Osteoblast (primary cell): ENCODE measurements around the gene HRH2. TPM values are rescaled to one million over a fixed set of nuclear protein-coding genes. Genes with fewer than 3 reads are reported as not detected.

Source experiments
- DNase-seq: peaks from one replicate; pipeline ENCODE4 v3.0.0; 2011; ENCODE audit warnings: low spot score, mixed read lengths; ENCODE audit not compliant: insufficient read length; ENCODE audit errors: missing footprints
- H2AFZ ChIP-seq: 2 replicates; pipeline ENCODE4 v1.6.0; 2011; ENCODE audit warnings: mild to moderate bottlenecking, low read length
- H3K27ac ChIP-seq: 2 replicates; pipeline ENCODE4 v1.5.1; 2011; ENCODE audit warnings: mild to moderate bottlenecking, low read depth, low read length, moderate library complexity
- H3K27me3 ChIP-seq: 2 replicates; pipeline ENCODE4 v1.6.0; 2012; ENCODE audit warnings: mild to moderate bottlenecking, control low read depth, inconsistent platforms, low read length, moderate library complexity; ENCODE audit not compliant: insufficient read depth
- H3K36me3 ChIP-seq: 2 replicates; pipeline ENCODE4 v1.5.1; 2011; ENCODE audit warnings: mild to moderate bottlenecking, low read length, control low read depth, moderate library complexity; ENCODE audit not compliant: insufficient read depth
- H3K4me1 ChIP-seq: 2 replicates; pipeline ENCODE4 v1.5.1; 2011; ENCODE audit warnings: mild to moderate bottlenecking, low read length, control low read depth, moderate library complexity; ENCODE audit not compliant: insufficient read depth
- H3K4me2 ChIP-seq: 2 replicates; pipeline ENCODE4 v1.6.0; 2011; ENCODE audit warnings: mild to moderate bottlenecking, low read length; ENCODE audit not compliant: insufficient read depth
- H3K4me3 ChIP-seq: fragments of 200-600 bp; sonication (generic); 3 replicates; pipeline ENCODE4 v1.5.1; 2012; ENCODE audit warnings: mild to moderate bottlenecking, low read length, inconsistent platforms; ENCODE audit not compliant: insufficient read depth
- H3K79me2 ChIP-seq: 2 replicates; pipeline ENCODE4 v1.6.0; 2012; ENCODE audit warnings: mild to moderate bottlenecking, low read length, control low read depth, inconsistent platforms; ENCODE audit not compliant: insufficient read depth
- H3K9me3 ChIP-seq: 2 replicates; pipeline ENCODE4 v1.5.1; 2011; ENCODE audit warnings: low read depth, low read length, control low read depth
- H4K20me1 ChIP-seq: 2 replicates; pipeline ENCODE4 v1.6.0; 2012; ENCODE audit warnings: mild to moderate bottlenecking, low read length, control low read depth; ENCODE audit not compliant: insufficient read depth
- CTCF ChIP-seq: IDR thresholded peaks from 2 replicates; pipeline ENCODE4 v1.5.1; 2011; ENCODE audit warnings: mild to moderate bottlenecking, low read depth, low read length, moderate library complexity; ENCODE audit errors: extremely low read depth
- total RNA-seq: library from RNA; depleted of rRNA; stranded (reverse); fragments of >200 nt; gene quantifications from 2 replicates; pipeline ENCODE4 v1.2.3, GENCODE V29; 2012

The HRH2 gene
- total RNA-seq, 1 donor = 0.36 TPM

GRCh38 chr5:175701797-175702196, 43.9 kb downstream of the HRH2 start:
- TF ChIP-seq CTCF = no peak
- no peak overlapping the region for H2AFZ ChIP-seq
- H3K36me3 ChIP-seq = no peaks in the 10 kb centered on the region
- H4K20me1 ChIP-seq = no peaks in the 10 kb centered on the region
- H3K4me1 ChIP-seq = no peaks in the 10 kb centered on the region
- no peaks in the 10 kb centered on the region for H3K79me2 ChIP-seq
- no peak overlapping the region for H3K4me2 ChIP-seq
- H3K27me3 ChIP-seq = no peaks in the 10 kb centered on the region
- no peak overlapping the region for H3K4me3 ChIP-seq
- no peak overlapping the region for H3K27ac ChIP-seq
- DNase-seq = no peak
- H3K9me3 ChIP-seq = no peaks in the 10 kb centered on the region

- H3K36me3 ChIP-seq = no peaks in the 10 kb centered on the region
- no peaks in the 10 kb centered on the region for H3K4me1 ChIP-seq
- H3K9me3 ChIP-seq = no peaks in the 10 kb centered on the region
- no peaks in the 10 kb centered on the region for H3K79me2 ChIP-seq
- H2AFZ ChIP-seq = no peak overlapping the region
- no peak for TF ChIP-seq CTCF
- H3K4me3 ChIP-seq = no peak overlapping the region
- H3K4me2 ChIP-seq = no peak overlapping the region
- DNase-seq = no peak
- no peak overlapping the region for H3K27ac ChIP-seq
- no peaks in the 10 kb centered on the region for H3K27me3 ChIP-seq
- no peaks in the 10 kb centered on the region for H4K20me1 ChIP-seq
Measured at GRCh38 chr5:175706499-175706898, 48.6 kb downstream of the HRH2 start.

- no peaks in the 10 kb centered on the region for H3K4me1 ChIP-seq
- no peak overlapping the region for H2AFZ ChIP-seq
- no peaks in the 10 kb centered on the region for H4K20me1 ChIP-seq
- TF ChIP-seq CTCF = no peak
- no peaks in the 10 kb centered on the region for H3K36me3 ChIP-seq
- H3K9me3 ChIP-seq = no peaks in the 10 kb centered on the region
- H3K27ac ChIP-seq = no peak overlapping the region
- no peaks in the 10 kb centered on the region for H3K79me2 ChIP-seq
- no peak overlapping the region for H3K4me2 ChIP-seq
- no peak for DNase-seq
- H3K27me3 ChIP-seq = no peaks in the 10 kb centered on the region
- no peak overlapping the region for H3K4me3 ChIP-seq
Measured at GRCh38 chr5:175707751-175708375, 50.0 kb downstream of the HRH2 start.

- Histone ChIP-seq H3K9me3 (no peaks in the 10 kb centered on the region), H3K27me3 (no peaks in the 10 kb centered on the region), H2AFZ (no peak overlapping the region), H3K4me1 (no peaks in the 10 kb centered on the region), H4K20me1 (no peaks in the 10 kb centered on the region), H3K4me2 (no peak overlapping the region), H3K4me3 (no peak overlapping the region), H3K79me2 (no peaks in the 10 kb centered on the region), H3K36me3 (no peaks in the 10 kb centered on the region), H3K27ac (no peak overlapping the region)
- no peak for TF ChIP-seq CTCF
- no peak for DNase-seq
Measured at GRCh38 chr5:175709276-175709781, 51.5 kb downstream of the HRH2 start.
